GM12872 (cell line): ENCODE data around the gene CAPN9.

Experiments
- CTCF ChIP-seq: IDR thresholded peaks from 3 replicates; pipeline ENCODE4 v1.5.1; 2011; ENCODE audit warnings: low read depth, mild to moderate bottlenecking, low read length, moderate library complexity; ENCODE audit not compliant: insufficient read depth

CAPN9 gene

GRCh38 chr1:230778916-230779590 lies 31.9 kb downstream of the CAPN9 start:
- TF ChIP-seq CTCF = no peak

- no peak for TF ChIP-seq CTCF
Measured at GRCh38 chr1:230781131-230781530, 33.9 kb downstream of the CAPN9 start.

GRCh38 chr1:230781594-230781993 lies 34.4 kb downstream of the CAPN9 start:
- no peak for TF ChIP-seq CTCF

- no peak for TF ChIP-seq CTCF
Measured at GRCh38 chr1:230784163-230784562, 37.0 kb downstream of the CAPN9 start.

- no peak for TF ChIP-seq CTCF
Measured at GRCh38 chr1:230785636-230786384, 38.6 kb downstream of the CAPN9 start.

GRCh38 chr1:230786385-230786753 lies 39.2 kb downstream of the CAPN9 start:
- no peak for TF ChIP-seq CTCF

GRCh38 chr1:230787471-230787870 lies 40.3 kb downstream of the CAPN9 start:
- TF ChIP-seq CTCF = no peak
